ENCODE measurements around the gene ZSCAN5A. TPM values are rescaled to one million over a fixed set of nuclear protein-coding genes. Genes with fewer than 3 reads are reported as not detected.

ZSCAN5A gene
- total and polyA plus RNA-seq, 4 donors: 5.5 to 17.4 (median 10.1) TPM

GRCh38 chr19:56299688-56300087 is 15.0 kb downstream of the ZSCAN5A start:
- 91 to 95% methylated on average over 3 of the region's 3 CpGs for WGBS, 2 donors
- Histone ChIP-seq H3K27me3 (ENCODE audit: control insufficient read depth in 3 of 3, insufficient read depth in 3 of 3, low read length in 2 of 3) (no peaks in the 10 kb centered on the region), H3K4me3 (no peak overlapping the region), H3K4me1 (ENCODE audit: control insufficient read depth in 5 of 5, insufficient read depth in 5 of 5, low read length in 5 of 5) (peaks cover 0 to 9% (median 0%) of the 10 kb centered on the region in 5 donors), H3K9ac (ENCODE audit: insufficient read depth in 1 of 2, low read length in 2 of 2) (no peak overlapping the region), H3K9me3 (ENCODE audit: control insufficient read depth in 4 of 4, insufficient read depth in 3 of 4, low read length in 3 of 4) (no peaks in the 10 kb centered on the region), H3K36me3 (ENCODE audit: control insufficient read depth in 4 of 4, insufficient read depth in 4 of 4, low read length in 4 of 4) (peaks cover 0 to 24% (median 12%) of the 10 kb centered on the region in 4 donors), H3K27ac (ENCODE audit: low read depth in 1 of 2, low read length in 1 of 2) (no peak overlapping the region)
- ATAC-seq (ENCODE audit: insufficient read depth, low FRiP score) (no peak), DNase-seq (no peak)
- TF ChIP-seq CTCF (IDR thresholded peaks at IDR 0.05; ENCODE audit: control extremely low read depth, extremely low read depth): no peak

- peaks cover 0 to 4% (median 0%) of the 10 kb centered on the region in 4 donors for H3K9me3 ChIP-seq (ENCODE audit: control insufficient read depth in 4 of 4, insufficient read depth in 3 of 4, low read length in 3 of 4)
- H3K9ac ChIP-seq (ENCODE audit: insufficient read depth in 1 of 2, low read length in 2 of 2): no peak overlapping the region
- DNase-seq (no peak), ATAC-seq (ENCODE audit: insufficient read depth, low FRiP score) (no peak)
- no peak for TF ChIP-seq CTCF (IDR thresholded peaks at IDR 0.05; ENCODE audit: control extremely low read depth, extremely low read depth)
- 94 to 95% methylated on average over 3 of the region's 3 CpGs for WGBS, 2 donors
- H3K27ac ChIP-seq (ENCODE audit: low read depth in 1 of 2, low read length in 1 of 2): no peak overlapping the region
- H3K4me3 ChIP-seq: no peak overlapping the region
- peaks cover 0 to 9% (median 0%) of the 10 kb centered on the region in 5 donors for H3K4me1 ChIP-seq (ENCODE audit: control insufficient read depth in 5 of 5, insufficient read depth in 5 of 5, low read length in 5 of 5)
- H3K36me3 ChIP-seq (ENCODE audit: control insufficient read depth in 4 of 4, insufficient read depth in 4 of 4, low read length in 4 of 4): peaks cover 0 to 28% (median 17%) of the 10 kb centered on the region in 4 donors
- H3K27me3 ChIP-seq (ENCODE audit: control insufficient read depth in 3 of 3, insufficient read depth in 3 of 3, low read length in 2 of 3): no peaks in the 10 kb centered on the region
Measured at GRCh38 chr19:56297010-56297409, 17.6 kb downstream of the ZSCAN5A start.

GRCh38 chr19:56295531-56296455 is 18.8 kb downstream of the ZSCAN5A start:
- DNase-seq: no peak
- H3K4me1 ChIP-seq (ENCODE audit: control insufficient read depth in 5 of 5, insufficient read depth in 5 of 5, low read length in 5 of 5): peaks cover 0 to 1% (median 0%) of the 10 kb centered on the region in 5 donors
- H3K27me3 ChIP-seq (ENCODE audit: control insufficient read depth in 3 of 3, insufficient read depth in 3 of 3, low read length in 2 of 3): no peaks in the 10 kb centered on the region
- H3K27ac ChIP-seq (ENCODE audit: low read depth in 1 of 2, low read length in 1 of 2): no peak overlapping the region
- H3K36me3 ChIP-seq (ENCODE audit: control insufficient read depth in 4 of 4, insufficient read depth in 4 of 4, low read length in 4 of 4): peaks cover 2 to 28% (median 20%) of the 10 kb centered on the region in 4 donors
- 96 to 97% methylated on average over 21 to 22 of the region's 22 CpGs for WGBS, 2 donors
- no peak for ATAC-seq (ENCODE audit: insufficient read depth, low FRiP score)
- H3K4me3 ChIP-seq: no peak overlapping the region
- H3K9me3 ChIP-seq (ENCODE audit: control insufficient read depth in 4 of 4, insufficient read depth in 3 of 4, low read length in 3 of 4): peaks cover 0 to 4% (median 0%) of the 10 kb centered on the region in 4 donors
- H3K9ac ChIP-seq (ENCODE audit: insufficient read depth in 1 of 2, low read length in 2 of 2): no peak overlapping the region
- no peak for TF ChIP-seq CTCF (IDR thresholded peaks at IDR 0.05; ENCODE audit: control extremely low read depth, extremely low read depth)
